SIG-M5 treated with dmso at 0.1 percent for 504 hours (cell line): ENCODE data around the gene ARHGAP31.
A peak's percentile ranks its signal among the peaks of the same experiment; 100 is the strongest.
"Not testable (repeated sequence)": the region's sequence is repeated elsewhere in the genome, so short reads cannot be mapped to it uniquely, and the experiment has no call there.

ENCODE experiments used
- DNase-seq: peaks from one replicate; lab custom pipeline; 2025; ENCODE audit not compliant: unreplicated experiment; lab: John Stamatoyannopoulos, UW

ARHGAP31 gene

GRCh38 chr3:119294696-119295671 is 801 bp downstream of the ARHGAP31 start:
- peak; percentile 18 for DNase-seq

GRCh38 chr3:119295816-119296726 is 1.9 kb downstream of the ARHGAP31 start:
- DNase-seq = peak; percentile 66

GRCh38 chr3:119296727-119297122 is 2.5 kb downstream of the ARHGAP31 start:
- DNase-seq = no peak

- no peak for DNase-seq
Observed at GRCh38 chr3:119297169-119297568, 3.0 kb downstream of the ARHGAP31 start.

GRCh38 chr3:119298565-119298941 is 4.4 kb downstream of the ARHGAP31 start:
- no peak for DNase-seq

GRCh38 chr3:119300991-119301391 is 6.8 kb downstream of the ARHGAP31 start:
- DNase-seq = peak; percentile 88

GRCh38 chr3:119301662-119302061 is 7.5 kb downstream of the ARHGAP31 start:
- DNase-seq = peak; percentile 36

- no peak for DNase-seq
Observed at GRCh38 chr3:119302697-119303551, 8.7 kb downstream of the ARHGAP31 start.

- no peak for DNase-seq
Observed at GRCh38 chr3:119304201-119304713, 10.1 kb downstream of the ARHGAP31 start.

- DNase-seq = peak; percentile 78
Observed at GRCh38 chr3:119305286-119305685, 11.1 kb downstream of the ARHGAP31 start.

GRCh38 chr3:119306378-119306777 is 12.2 kb downstream of the ARHGAP31 start:
- DNase-seq = not testable (repeated sequence)

GRCh38 chr3:119308355-119308754 is 14.2 kb downstream of the ARHGAP31 start:
- DNase-seq = no peak

- no peak for DNase-seq
Observed at GRCh38 chr3:119309591-119309990, 15.4 kb downstream of the ARHGAP31 start.

- no peak for DNase-seq
Observed at GRCh38 chr3:119310071-119310470, 15.9 kb downstream of the ARHGAP31 start.

GRCh38 chr3:119311081-119311925 is 17.1 kb downstream of the ARHGAP31 start:
- no peak for DNase-seq

- DNase-seq = no peak
Observed at GRCh38 chr3:119313461-119313860, 19.3 kb downstream of the ARHGAP31 start.

- DNase-seq = no peak
Observed at GRCh38 chr3:119314821-119315220, 20.6 kb downstream of the ARHGAP31 start.

- no peak for DNase-seq
Observed at GRCh38 chr3:119315600-119316312, 21.6 kb downstream of the ARHGAP31 start.

GRCh38 chr3:119316313-119316670 is 22.1 kb downstream of the ARHGAP31 start:
- DNase-seq = no peak
